ENCODE data around the gene NR2C1.

DNA sequence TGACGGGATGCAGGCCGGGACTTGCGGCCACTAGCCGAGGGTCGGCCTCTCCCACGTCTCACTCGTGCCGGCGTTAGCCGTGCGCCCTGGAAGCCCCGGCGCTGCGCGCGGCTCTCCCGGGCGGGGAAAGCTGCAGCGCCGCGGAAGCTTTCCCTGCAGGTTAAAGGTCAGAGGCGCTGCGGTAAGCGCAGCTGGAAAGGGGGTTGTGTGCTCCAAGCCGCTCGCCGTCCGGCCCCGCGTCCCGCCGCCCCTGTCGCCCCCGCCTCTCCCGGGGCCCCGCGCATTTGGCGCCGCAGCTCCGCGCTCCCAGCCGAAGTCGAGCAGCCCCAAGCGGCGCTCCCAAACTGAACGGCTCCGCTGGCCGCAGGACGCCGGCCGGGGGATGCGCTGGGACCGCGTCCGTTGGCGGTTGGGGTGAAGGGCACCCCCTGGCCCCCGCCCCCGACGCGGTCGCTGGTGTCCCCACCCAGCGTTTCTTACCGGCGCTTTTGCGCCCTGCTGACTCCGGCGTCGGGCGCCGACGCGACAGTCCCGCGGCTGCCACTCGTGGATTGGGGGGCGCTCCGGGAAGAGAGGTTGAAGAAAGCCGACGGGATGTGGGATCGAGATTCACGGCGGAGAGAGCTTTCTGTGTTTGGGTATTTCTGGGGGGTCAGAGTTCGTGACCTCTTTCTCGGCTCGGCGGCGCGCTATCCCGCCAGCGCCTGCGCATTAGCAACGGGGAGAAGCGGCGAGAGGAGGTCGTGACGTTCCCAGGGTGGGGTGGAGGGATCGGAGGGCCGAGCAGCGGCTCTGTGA, at the start of gene NR2C1:
- TF ChIP-seq, protein P1, sequence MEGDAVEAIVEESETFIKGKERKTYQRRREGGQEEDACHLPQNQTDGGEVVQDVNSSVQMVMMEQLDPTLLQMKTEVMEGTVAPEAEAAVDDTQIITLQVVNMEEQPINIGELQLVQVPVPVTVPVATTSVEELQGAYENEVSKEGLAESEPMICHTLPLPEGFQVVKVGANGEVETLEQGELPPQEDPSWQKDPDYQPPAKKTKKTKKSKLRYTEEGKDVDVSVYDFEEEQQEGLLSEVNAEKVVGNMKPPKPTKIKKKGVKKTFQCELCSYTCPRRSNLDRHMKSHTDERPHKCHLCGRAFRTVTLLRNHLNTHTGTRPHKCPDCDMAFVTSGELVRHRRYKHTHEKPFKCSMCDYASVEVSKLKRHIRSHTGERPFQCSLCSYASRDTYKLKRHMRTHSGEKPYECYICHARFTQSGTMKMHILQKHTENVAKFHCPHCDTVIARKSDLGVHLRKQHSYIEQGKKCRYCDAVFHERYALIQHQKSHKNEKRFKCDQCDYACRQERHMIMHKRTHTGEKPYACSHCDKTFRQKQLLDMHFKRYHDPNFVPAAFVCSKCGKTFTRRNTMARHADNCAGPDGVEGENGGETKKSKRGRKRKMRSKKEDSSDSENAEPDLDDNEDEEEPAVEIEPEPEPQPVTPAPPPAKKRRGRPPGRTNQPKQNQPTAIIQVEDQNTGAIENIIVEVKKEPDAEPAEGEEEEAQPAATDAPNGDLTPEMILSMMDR (conservative IDR thresholded peaks at IDR 0.05) = no peak
- TF ChIP-seq ZFX (IDR thresholded peaks at IDR 0.05) = peak; percentile 56

All from C4-2B (cell line).